BJ (cell line): ENCODE measurements around the gene SHISAL2A. TPM values are rescaled to one million over a fixed set of nuclear protein-coding genes. Genes with fewer than 3 reads are reported as not detected.
A peak's percentile ranks its signal among the peaks of the same experiment; 100 is the strongest.

Experiments
- CTCF ChIA-PET: fragments of 350-600 bp; formaldehyde crosslinking; extraction: SDS; loops from one replicate; lab custom pipeline; 2021; ENCODE audit warnings: antibody characterized with exemption, inconsistent platforms; lab: Yijun Ruan, JAX
- POLR2A ChIA-PET: fragments of 300-600 bp; sonication (Branson Sonifier 250); formaldehyde crosslinking; extraction: SDS; loops from one replicate; lab custom pipeline; 2021; ENCODE audit warnings: antibody characterized with exemption; lab: Charles Lee
- DNase-seq: peaks from one replicate; pipeline ENCODE4 v3.0.0-alpha.2; 2011; ENCODE audit warnings: low read depth
- H3K27me3 ChIP-seq: 2 replicates; pipeline ENCODE4 v1.6.0; 2011; ENCODE audit warnings: low read length; ENCODE audit not compliant: control insufficient read depth, insufficient read depth
- H3K36me3 ChIP-seq: 2 replicates; pipeline ENCODE4 v1.5.1; 2011; ENCODE audit warnings: low read length; ENCODE audit not compliant: control insufficient read depth, insufficient read depth
- H3K4me3 ChIP-seq: 2 replicates; pipeline ENCODE4 v1.5.1; 2011; ENCODE audit warnings: low read depth, mild to moderate bottlenecking, control low read depth, low read length
- polyA plus RNA-seq: library from polyadenylated mRNA; depleted of rRNA; stranded (reverse); fragments of >200 nt; gene quantifications from 2 replicates; pipeline ENCODE4 v1.2.3, GENCODE V29; 2011
- TF ChIP-seq, protein P1 (sequence below): IDR thresholded peaks from 2 replicates; pipeline ENCODE4 v1.5.1; 2011; ENCODE audit warnings: low read depth, mild to moderate bottlenecking, control low read depth, inconsistent platforms, low read length, moderate library complexity; ENCODE audit not compliant: insufficient read depth

SHISAL2A gene
- polyA plus RNA-seq, 1 experiment, result not detected

DNA sequence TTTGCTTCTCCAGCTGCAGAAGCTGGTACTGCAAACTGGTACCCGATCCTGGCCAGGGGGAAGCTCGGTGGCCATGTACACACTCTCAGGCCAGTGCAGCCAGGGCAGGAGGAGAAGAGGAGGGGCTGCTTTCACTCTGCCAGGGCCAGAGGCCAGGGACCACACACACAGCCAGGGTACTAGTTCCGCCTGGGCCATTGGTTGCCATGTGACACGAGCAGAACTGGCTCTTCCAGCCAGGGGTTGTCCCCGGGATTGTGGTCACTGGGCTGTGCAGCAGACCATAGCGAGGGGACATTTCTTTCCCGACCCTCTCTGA lies 3.7 kb upstream of the SHISAL2A start:
- Histone ChIP-seq H3K4me3 (no peak overlapping the region), H3K27me3 (peaks cover 19% of the 10 kb centered on the region), H3K36me3 (no peaks in the 10 kb centered on the region)
- TF ChIP-seq, protein P1, sequence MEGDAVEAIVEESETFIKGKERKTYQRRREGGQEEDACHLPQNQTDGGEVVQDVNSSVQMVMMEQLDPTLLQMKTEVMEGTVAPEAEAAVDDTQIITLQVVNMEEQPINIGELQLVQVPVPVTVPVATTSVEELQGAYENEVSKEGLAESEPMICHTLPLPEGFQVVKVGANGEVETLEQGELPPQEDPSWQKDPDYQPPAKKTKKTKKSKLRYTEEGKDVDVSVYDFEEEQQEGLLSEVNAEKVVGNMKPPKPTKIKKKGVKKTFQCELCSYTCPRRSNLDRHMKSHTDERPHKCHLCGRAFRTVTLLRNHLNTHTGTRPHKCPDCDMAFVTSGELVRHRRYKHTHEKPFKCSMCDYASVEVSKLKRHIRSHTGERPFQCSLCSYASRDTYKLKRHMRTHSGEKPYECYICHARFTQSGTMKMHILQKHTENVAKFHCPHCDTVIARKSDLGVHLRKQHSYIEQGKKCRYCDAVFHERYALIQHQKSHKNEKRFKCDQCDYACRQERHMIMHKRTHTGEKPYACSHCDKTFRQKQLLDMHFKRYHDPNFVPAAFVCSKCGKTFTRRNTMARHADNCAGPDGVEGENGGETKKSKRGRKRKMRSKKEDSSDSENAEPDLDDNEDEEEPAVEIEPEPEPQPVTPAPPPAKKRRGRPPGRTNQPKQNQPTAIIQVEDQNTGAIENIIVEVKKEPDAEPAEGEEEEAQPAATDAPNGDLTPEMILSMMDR, result no peak
- ChIA-PET POLR2A (no interaction called here), CTCF (no interaction called here)
- DNase-seq, result no peak

DNA sequence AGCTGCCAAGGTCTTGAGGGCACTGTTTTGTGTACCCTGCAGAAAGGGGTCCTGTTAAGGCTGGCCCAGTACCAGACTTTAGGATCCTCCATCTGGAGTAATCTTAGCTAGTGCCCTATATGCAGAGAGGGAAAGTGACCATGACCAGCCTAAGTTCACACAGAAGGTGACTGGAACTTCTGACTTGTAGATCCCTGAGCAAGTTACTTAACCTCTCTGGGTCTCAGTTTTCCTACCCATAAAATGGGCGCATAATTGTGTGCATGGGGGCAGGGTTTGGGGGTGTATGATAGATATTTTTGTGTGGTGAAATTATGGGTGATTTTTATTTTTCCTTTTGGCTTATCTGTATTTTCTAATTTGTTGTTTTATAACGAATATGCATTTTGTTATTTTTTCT lies 3.3 kb upstream of the SHISAL2A start:
- Histone ChIP-seq H3K4me3 (no peak overlapping the region), H3K27me3 (peaks cover 22% of the 10 kb centered on the region), H3K36me3 (no peaks in the 10 kb centered on the region)
- DNase-seq, result no peak
- TF ChIP-seq, protein P1, result no peak
- POLR2A ChIA-PET, result no interaction called here
- CTCF ChIA-PET, result no interaction called here

DNA sequence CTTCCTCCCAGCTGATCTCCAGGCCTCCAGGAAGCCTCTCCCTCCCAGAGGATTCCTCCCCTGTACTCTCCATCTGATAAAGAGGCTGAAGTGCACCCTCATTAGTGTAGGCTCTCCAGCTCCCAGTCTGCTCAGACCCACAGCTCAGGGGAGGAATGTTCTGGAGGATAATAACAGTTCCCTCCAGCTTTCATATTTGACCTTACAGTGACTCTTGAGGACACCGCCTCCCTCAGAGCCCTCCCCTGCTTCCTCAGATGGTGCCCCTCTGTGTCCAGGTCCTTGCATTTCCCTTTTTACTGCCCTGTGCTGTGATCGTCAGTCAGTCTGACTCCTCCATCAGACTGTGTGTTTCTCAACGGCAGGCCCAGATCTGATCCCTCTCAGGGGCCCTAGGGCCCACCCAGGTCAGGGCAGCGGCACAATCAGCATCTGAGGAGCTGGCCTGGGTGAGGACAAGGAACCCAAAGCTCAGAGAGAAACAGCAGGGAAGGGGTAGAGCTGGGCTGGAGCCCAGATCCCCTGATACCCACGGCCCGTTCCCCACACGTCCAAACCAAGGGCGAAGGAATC lies 1.1 kb upstream of the SHISAL2A start:
- POLR2A ChIA-PET, result no interaction called here
- no peaks in the 10 kb centered on the region for H3K36me3 ChIP-seq
- TF ChIP-seq, protein P1, result no peak
- H3K27me3 ChIP-seq, result peaks cover 26% of the 10 kb centered on the region
- DNase-seq, result no peak
- no peak overlapping the region for H3K4me3 ChIP-seq
- CTCF ChIA-PET, result no interaction called here

DNA sequence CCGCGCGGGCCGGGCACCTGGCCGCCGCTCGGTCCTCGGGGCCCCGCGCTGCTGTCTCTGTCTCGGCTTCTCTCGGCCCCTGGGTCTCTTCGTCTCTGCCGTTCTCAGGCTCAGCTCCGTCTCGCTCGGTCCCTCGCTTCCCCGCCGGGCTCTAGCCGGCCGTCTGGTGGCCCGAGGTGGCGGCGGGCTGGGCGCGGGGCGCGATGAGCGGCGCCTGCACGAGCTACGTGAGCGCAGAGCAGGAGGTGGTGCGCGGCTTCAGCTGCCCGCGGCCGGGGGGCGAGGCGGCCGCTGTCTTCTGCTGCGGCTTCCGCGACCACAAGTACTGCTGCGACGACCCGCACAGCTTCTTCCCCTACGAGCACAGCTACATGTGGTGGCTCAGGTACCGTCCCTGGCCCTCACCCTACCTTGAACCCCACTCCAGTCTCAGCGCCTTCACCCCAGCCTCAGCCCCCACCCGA lies 355 bp downstream of the SHISAL2A start:
- CTCF ChIA-PET, result interaction anchor here (0.9 kb wide), 1 partner anchor 9 kb away, joined by 4 read pairs; no protein-coding TSS in a partner anchor

DNA sequence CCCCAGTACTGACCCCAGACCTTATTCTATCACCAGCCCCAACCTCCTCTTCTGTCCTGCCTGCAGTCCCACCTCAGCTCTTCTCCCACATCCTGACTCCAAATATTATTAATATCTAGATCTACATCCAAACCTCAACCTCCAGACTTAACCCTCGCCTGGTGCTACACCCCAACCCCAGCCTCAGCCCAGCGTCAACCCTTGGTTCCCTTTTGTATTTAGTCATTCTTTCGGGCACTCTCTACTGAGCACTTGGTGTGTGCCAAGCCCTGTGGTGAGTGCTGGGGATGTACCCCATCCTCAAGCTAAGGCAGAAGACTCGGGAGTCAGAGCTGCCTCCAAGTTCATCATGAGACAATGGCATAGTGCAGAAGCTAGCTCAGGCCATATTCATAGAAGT lies 1.1 kb downstream of the SHISAL2A start:
- Histone ChIP-seq H3K27me3 (peaks cover 26% of the 10 kb centered on the region), H3K36me3 (no peaks in the 10 kb centered on the region), H3K4me3 (no peak overlapping the region)
- ChIA-PET POLR2A (no interaction called here), CTCF (interaction anchor here (0.9 kb wide), 1 partner anchor 9 kb away, joined by 4 read pairs; no protein-coding TSS in a partner anchor)
- no peak for DNase-seq
- TF ChIP-seq, protein P1, result no peak

More for the DNA sequence above, 355 bp downstream of the SHISAL2A start:
- Histone ChIP-seq H3K4me3 (peak overlapping the region; percentile 16; the same call in 1 of the 2 replicates), H3K36me3 (no peaks in the 10 kb centered on the region), H3K27me3 (peaks cover 26% of the 10 kb centered on the region)
- no peak for DNase-seq
- TF ChIP-seq, protein P1, result no peak
- POLR2A ChIA-PET, result interaction anchor here (0.6 kb wide), 1 partner anchor 735 kb away, joined by 5 read pairs; no protein-coding TSS in a partner anchor
